HepG2 (cell line): ENCODE results near the gene SLC6A9. TPM values are rescaled to one million over a fixed set of nuclear protein-coding genes. Genes with fewer than 3 reads are reported as not detected.

ENCODE experiments used
- CBX1 ChIP-seq: IDR thresholded peaks from one replicate; pipeline ENCODE4 v1.6.1; 2016; ENCODE audit warnings: antibody characterized with exemption, low read depth
- CEBPG ChIP-seq: IDR thresholded peaks from 2 replicates; pipeline ENCODE4 v1.6.1; 2016
- DR1 ChIP-seq: sonication (generic); formaldehyde crosslinking; IDR thresholded peaks from 2 replicates; pipeline ENCODE4 v1.8.0; 2021; ENCODE audit warnings: mild to moderate bottlenecking, missing genetic modification reagents, inconsistent platforms
- ESRRA ChIP-seq: sonication (generic); formaldehyde crosslinking; IDR thresholded peaks from 2 replicates; pipeline ENCODE4 v1.5.1; 2020; ENCODE audit warnings: mild to moderate bottlenecking, low read depth, missing genetic modification reagents
- IRF1 ChIP-seq: sonication (generic); formaldehyde crosslinking; IDR thresholded peaks from 2 replicates; pipeline ENCODE4 v1.4.0; 2020; ENCODE audit warnings: low read depth, mild to moderate bottlenecking, missing genetic modification reagents
- KDM1A ChIP-seq: IDR thresholded peaks from 2 replicates; pipeline ENCODE4 v1.6.1; 2016; ENCODE audit warnings: missing compliant biosample characterization
- MTA1 ChIP-seq: sonication (generic); formaldehyde crosslinking; IDR thresholded peaks from 2 replicates; pipeline ENCODE4 v1.4.0; 2020; ENCODE audit warnings: missing genetic modification reagents, mild to moderate bottlenecking, borderline replicate concordance
- POLR2AphosphoS5 ChIP-seq: IDR thresholded peaks from 2 replicates; pipeline ENCODE4 v1.6.1; 2012; ENCODE audit warnings: low read depth, low read length
- STAG1 ChIP-seq: sonication (generic); formaldehyde crosslinking; IDR thresholded peaks from 2 replicates; pipeline ENCODE4 v1.4.0; 2020; ENCODE audit warnings: missing genetic modification reagents
- TEAD3 ChIP-seq: optimal IDR thresholded peaks from 2 replicates; pipeline ENCODE3; 2016; ENCODE audit warnings: borderline replicate concordance
- TGIF2 ChIP-seq: IDR thresholded peaks from 2 replicates; pipeline ENCODE4 v1.6.1; 2016; ENCODE audit warnings: control low read depth, missing compliant biosample characterization
- TOPORS ChIP-seq: sonication (generic); formaldehyde crosslinking; IDR thresholded peaks from 2 replicates; pipeline ENCODE4 v1.8.0; 2023; ENCODE audit warnings: mild to moderate bottlenecking, missing genetic modification reagents
- ZNF232 ChIP-seq: sonication (generic); formaldehyde crosslinking; IDR thresholded peaks from 2 replicates; pipeline ENCODE4 v1.4.0; 2020; ENCODE audit warnings: missing genetic modification reagents, borderline replicate concordance
- ZNF383 ChIP-seq: sonication (generic); formaldehyde crosslinking; IDR thresholded peaks from 2 replicates; pipeline ENCODE4 v1.4.0; 2020; ENCODE audit warnings: missing genetic modification reagents, mild to moderate bottlenecking, borderline replicate concordance
- ZNF44 ChIP-seq: sonication (generic); formaldehyde crosslinking; IDR thresholded peaks from 2 replicates; pipeline ENCODE4 v1.5.1; 2020; ENCODE audit warnings: mild to moderate bottlenecking, missing genetic modification reagents
- ZNF451 ChIP-seq: sonication (generic); formaldehyde crosslinking; IDR thresholded peaks from 2 replicates; pipeline ENCODE4 v1.5.0; 2020; ENCODE audit warnings: mild to moderate bottlenecking, missing genetic modification reagents
- ZNF496 ChIP-seq: sonication (generic); formaldehyde crosslinking; IDR thresholded peaks from 2 replicates; pipeline ENCODE4 v1.8.1; 2023; ENCODE audit warnings: mild to moderate bottlenecking, moderate library complexity, missing genetic modification reagents; ENCODE audit not compliant: insufficient replicate concordance
- ZNF609 ChIP-seq: sonication (generic); formaldehyde crosslinking; IDR thresholded peaks from 2 replicates; pipeline ENCODE4 v1.4.0; 2020; ENCODE audit warnings: mild to moderate bottlenecking, missing genetic modification reagents, borderline replicate concordance
- polyA plus RNA-seq, 8 experiments: library from polyadenylated mRNA; depleted of rRNA in 3 of 8; stranded (reverse) in 7 of 8; unstranded in 1 of 8; fragments of >200 nt; fragmentation: Illumina TruSeq in 4 of 8; extraction: Trizol in 4 of 8; gene quantifications; 2 replicates each; pipeline versions ENCODE4 v1.2.1 to v1.2.3, GENCODE V29; 2011 to 2016; ENCODE audit warnings: low read depth in 4 of 8, missing spikeins in 1 of 8, mixed read lengths in 1 of 8; ENCODE audit not compliant: insufficient read depth in 1 of 8
- total RNA-seq, 5 experiments: library from RNA; depleted of rRNA; stranded (reverse); fragments of >200 nt; fragmentation: Illumina TruSeq; extraction: Trizol; gene quantifications; 2 replicates each; pipeline ENCODE4 v1.2.3, GENCODE V29; 2016; ENCODE audit warnings: low read depth in 1 of 5
- TF ChIP-seq, protein P1 (sequence below): sonication (generic); formaldehyde crosslinking; IDR thresholded peaks from 2 replicates; pipeline ENCODE4 v1.5.0; 2020; ENCODE audit warnings: missing genetic modification reagents
- TF ChIP-seq, protein P2 (sequence below): sonication (generic); formaldehyde crosslinking; conservative IDR thresholded peaks from 2 replicates; pipeline ENCODE4 v1.4.0; 2020; ENCODE audit warnings: missing genetic modification reagents
- TF ChIP-seq, protein P3 (sequence below): sonication (generic); formaldehyde crosslinking; IDR thresholded peaks from 2 replicates; pipeline ENCODE4 v1.5.0; 2020; ENCODE audit warnings: missing genetic modification reagents

The SLC6A9 gene
- total and polyA plus RNA-seq, 2 of the 13 experiments (the other 11 are each of a cell fraction or from before 2014, with no cell fraction given), result 8.5 to 9.9 TPM

DNA sequence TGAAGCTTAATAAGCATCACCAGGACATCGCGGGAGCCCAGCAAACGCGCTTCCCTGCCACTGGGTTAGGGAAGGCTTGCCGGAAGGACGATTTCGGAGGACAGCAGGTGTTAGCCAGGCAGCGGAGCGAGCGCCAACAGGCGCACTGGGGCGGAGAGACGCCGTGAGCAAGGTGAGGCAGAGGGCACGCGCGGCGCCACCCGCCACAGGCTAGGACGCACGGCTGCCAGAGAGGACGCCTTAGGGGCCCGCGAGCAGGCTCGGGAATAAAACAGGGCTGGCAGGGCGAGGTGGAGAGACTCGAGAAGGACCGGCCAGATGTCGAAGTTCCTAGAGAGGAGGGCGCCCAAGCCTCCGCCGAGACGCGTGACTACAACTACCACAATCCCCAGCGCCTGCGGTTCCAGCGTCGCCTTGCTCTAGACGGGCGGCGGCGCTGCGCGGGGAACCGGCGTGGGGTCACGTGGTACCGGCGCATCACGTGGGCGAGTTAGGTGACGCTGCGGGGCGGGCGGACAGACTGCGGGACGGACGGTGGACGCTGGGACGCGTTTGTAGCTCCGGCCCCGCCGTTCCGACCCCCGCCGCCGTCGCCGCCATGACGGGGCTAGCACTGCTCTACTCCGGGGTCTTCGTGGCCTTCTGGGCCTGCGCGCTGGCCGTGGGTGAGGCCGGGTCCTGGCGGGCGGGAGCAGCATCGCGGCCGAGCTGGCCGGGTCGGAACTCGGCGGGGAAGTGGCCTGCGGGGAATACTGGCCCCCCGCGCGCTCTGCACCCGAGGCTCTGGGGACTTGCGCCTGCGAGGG is 56.6 kb downstream of the SLC6A9 start, which contains the start of gene ATP6V0B (continued):
- TF ChIP-seq, protein P1, sequence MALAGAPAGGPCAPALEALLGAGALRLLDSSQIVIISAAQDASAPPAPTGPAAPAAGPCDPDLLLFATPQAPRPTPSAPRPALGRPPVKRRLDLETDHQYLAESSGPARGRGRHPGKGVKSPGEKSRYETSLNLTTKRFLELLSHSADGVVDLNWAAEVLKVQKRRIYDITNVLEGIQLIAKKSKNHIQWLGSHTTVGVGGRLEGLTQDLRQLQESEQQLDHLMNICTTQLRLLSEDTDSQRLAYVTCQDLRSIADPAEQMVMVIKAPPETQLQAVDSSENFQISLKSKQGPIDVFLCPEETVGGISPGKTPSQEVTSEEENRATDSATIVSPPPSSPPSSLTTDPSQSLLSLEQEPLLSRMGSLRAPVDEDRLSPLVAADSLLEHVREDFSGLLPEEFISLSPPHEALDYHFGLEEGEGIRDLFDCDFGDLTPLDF (CRISPR knock-in tag), result peak; percentile 83
- peak; percentile 63 for TF ChIP-seq POLR2AphosphoS5
- no peak for TF ChIP-seq STAG1 (CRISPR knock-in tag)
- no peak for TF ChIP-seq ZNF383
- TF ChIP-seq TGIF2 (CRISPR knock-in tag), result peak; percentile 68; the same call in 1 of the 2 replicates
- TF ChIP-seq TEAD3 (CRISPR knock-in tag), result no peak
- no peak for TF ChIP-seq KDM1A (CRISPR knock-in tag)
- no peak; the same call in 1 of the 2 replicates for TF ChIP-seq DR1 (CRISPR knock-in tag)
- no peak; the same call in 1 of the 2 replicates for TF ChIP-seq ZNF44 (CRISPR knock-in tag)
- peak; percentile 85 for TF ChIP-seq ZNF451 (CRISPR knock-in tag)
- TF ChIP-seq ESRRA (CRISPR knock-in tag), result 0 out of 2 replicates have a peak, but pooled peaks have one; percentile 8
- no peak; the same call in 1 of the 2 replicates for TF ChIP-seq CEBPG (CRISPR knock-in tag)
- 0 out of 2 replicates have a peak, but pooled peaks have one; percentile 68 for TF ChIP-seq TOPORS
- TF ChIP-seq IRF1 (CRISPR knock-in tag), result no peak
- no peak for TF ChIP-seq ZNF609 (CRISPR knock-in tag)
- TF ChIP-seq MTA1 (CRISPR knock-in tag), result 0 out of 2 replicates have a peak, but pooled peaks have one; percentile 24
- TF ChIP-seq, protein P2, sequence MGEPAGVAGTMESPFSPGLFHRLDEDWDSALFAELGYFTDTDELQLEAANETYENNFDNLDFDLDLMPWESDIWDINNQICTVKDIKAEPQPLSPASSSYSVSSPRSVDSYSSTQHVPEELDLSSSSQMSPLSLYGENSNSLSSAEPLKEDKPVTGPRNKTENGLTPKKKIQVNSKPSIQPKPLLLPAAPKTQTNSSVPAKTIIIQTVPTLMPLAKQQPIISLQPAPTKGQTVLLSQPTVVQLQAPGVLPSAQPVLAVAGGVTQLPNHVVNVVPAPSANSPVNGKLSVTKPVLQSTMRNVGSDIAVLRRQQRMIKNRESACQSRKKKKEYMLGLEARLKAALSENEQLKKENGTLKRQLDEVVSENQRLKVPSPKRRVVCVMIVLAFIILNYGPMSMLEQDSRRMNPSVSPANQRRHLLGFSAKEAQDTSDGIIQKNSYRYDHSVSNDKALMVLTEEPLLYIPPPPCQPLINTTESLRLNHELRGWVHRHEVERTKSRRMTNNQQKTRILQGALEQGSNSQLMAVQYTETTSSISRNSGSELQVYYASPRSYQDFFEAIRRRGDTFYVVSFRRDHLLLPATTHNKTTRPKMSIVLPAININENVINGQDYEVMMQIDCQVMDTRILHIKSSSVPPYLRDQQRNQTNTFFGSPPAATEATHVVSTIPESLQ (CRISPR knock-in tag), result no peak
- no peak for TF ChIP-seq ZNF496 (CRISPR knock-in tag)
- TF ChIP-seq CBX1, result no peak
- TF ChIP-seq ZNF232 (CRISPR knock-in tag), result no peak
- TF ChIP-seq, protein P3, sequence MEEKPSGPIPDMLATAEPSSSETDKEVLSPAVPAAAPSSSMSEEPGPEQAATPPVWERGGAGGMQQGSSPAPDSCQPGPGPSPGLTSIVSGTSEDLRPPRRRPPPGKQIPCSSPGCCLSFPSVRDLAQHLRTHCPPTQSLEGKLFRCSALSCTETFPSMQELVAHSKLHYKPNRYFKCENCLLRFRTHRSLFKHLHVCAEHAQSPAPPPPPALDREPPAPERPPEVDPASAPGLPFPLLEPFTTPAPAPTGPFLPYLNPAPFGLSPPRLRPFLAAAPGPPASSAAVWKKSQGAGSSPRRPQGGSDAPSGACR (CRISPR knock-in tag), result no peak
